SK-N-MC (cell line): Measurements from ENCODE around the gene CSNK2B.

Experiments
- DNase-seq: peaks from one replicate; pipeline ENCODE4 v3.0.0-alpha.2; 2011; ENCODE audit warnings: low read depth, low spot score
- H3K27ac ChIP-seq: fragments of 200-600 bp; sonication (generic); 2 replicates; pipeline ENCODE4 v1.5.1; 2016; ENCODE audit warnings: mixed run types
- H3K36me3 ChIP-seq: fragments of 200-600 bp; sonication (generic); 2 replicates; pipeline ENCODE4 v1.6.1; 2017; ENCODE audit warnings: antibody characterized with exemption, low read length, mixed read lengths; ENCODE audit not compliant: insufficient read depth
- H3K4me3 ChIP-seq: fragments of 200-600 bp; sonication (generic); 2 replicates; pipeline ENCODE4 v1.5.1; 2016
- H3K9ac ChIP-seq: fragments of 200-600 bp; sonication (generic); 2 replicates; pipeline ENCODE4 v1.8.0; 2017; ENCODE audit warnings: mixed run types, mixed read lengths; ENCODE audit not compliant: insufficient read length
- H3K9me3 ChIP-seq: fragments of 200-600 bp; sonication (generic); 2 replicates; pipeline ENCODE4 v1.6.1; 2017; ENCODE audit warnings: low read depth, mild to moderate bottlenecking, antibody characterized with exemption, low read length, moderate library complexity, mixed read lengths
- EZH2 ChIP-seq: fragments of 200-600 bp; sonication (generic); IDR thresholded peaks from one replicate; pipeline ENCODE4 v1.6.1; 2017; ENCODE audit warnings: antibody characterized with exemption
- FOXP2 ChIP-seq: optimal IDR thresholded peaks from 2 replicates; pipeline ENCODE3; 2011; ENCODE audit warnings: mild to moderate bottlenecking, moderate library complexity; ENCODE audit not compliant: insufficient read depth; ENCODE audit errors: extremely low read length, control extremely low read depth
- POLR2AphosphoS5 ChIP-seq: IDR thresholded peaks from 2 replicates; pipeline ENCODE4 v1.6.1; 2012; ENCODE audit warnings: mild to moderate bottlenecking, low read depth, low read length, borderline replicate concordance

CSNK2B gene

DNA sequence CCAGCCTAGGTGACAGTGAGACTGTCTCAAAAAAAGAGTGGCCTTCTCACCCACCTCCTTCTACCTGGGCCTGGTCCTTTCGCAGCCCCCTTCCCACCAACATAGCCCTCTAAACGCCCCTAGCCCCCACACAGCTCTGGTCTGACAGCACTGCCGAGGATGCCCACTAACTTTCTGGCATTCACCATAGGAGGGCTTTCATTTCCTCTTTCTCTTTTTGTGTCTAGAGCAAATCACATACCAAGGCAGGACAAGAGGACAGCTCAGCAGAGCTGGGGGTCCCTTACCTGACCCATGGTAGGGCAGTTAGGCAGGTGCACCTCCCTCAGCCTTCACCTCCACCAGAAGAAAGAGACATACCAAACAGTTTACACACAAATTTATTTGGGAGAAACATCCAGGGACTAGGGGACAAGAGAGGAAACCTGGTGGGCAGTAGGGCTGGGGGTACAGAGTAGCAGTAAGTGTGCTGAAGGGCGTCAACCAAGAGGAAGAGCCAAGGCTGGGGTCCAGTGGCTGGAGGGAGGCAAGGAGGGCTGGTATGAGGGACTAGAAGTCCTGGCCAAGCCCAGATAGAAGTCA lies 10.5 kb downstream of the CSNK2B start:
- peaks cover 12% of the 10 kb centered on the region; the same call in 1 of the 2 replicates for H3K36me3 ChIP-seq
- no peaks in the 10 kb centered on the region for H3K9me3 ChIP-seq
- DNase-seq: no peak
- no peak for TF ChIP-seq POLR2AphosphoS5
- no peak for TF ChIP-seq EZH2
- no peak for TF ChIP-seq FOXP2
- no peak overlapping the region for H3K27ac ChIP-seq
- no peak overlapping the region for H3K9ac ChIP-seq
- H3K4me3 ChIP-seq: no peak overlapping the region

DNA sequence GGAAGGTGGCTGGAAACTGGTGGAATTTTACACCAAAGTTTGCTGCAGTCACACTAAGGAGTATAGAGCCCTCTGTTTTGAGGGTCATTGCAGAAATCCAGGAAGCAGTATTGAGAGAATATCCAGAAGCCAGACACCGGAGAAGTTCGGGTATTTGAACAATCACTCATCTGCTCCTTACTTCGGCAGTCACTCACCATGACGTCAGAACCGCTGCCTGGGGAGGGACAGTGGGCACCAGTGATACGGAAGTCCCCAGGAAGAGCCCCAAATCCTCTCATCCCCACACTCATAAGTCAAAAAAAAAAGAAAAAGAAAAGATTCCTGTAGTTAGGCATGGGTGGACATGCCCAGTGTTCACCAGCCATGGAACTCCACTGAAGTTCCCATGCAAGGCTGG lies 11.0 kb downstream of the CSNK2B start:
- H3K27ac ChIP-seq: no peak overlapping the region

DNA sequence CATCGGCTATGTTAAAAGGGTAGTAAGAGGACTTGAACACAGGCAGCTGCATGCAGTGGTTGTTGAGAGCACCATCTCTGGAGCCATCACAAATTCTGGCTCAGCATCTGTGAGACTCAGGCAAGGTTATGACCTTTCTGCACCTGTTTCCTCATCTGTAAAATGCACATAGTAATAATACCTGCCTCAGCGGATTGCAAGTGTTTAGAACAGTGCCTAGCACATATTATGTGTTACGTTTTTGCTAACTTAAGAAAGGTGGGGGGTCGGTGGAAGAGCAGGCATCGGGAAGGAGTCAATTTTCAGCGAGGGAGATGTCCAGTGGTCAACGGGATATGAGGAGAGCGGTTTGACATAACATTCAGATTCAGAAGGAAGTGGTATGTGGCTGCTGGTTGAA lies 12.1 kb downstream of the CSNK2B start:
- Histone ChIP-seq H3K27ac (no peak overlapping the region), H3K9ac (no peak overlapping the region), H3K4me3 (no peak overlapping the region), H3K9me3 (no peaks in the 10 kb centered on the region), H3K36me3 (no peaks in the 10 kb centered on the region; the same call in 1 of the 2 replicates)
- TF ChIP-seq POLR2AphosphoS5 (no peak), FOXP2 (no peak), EZH2 (no peak)
- no peak for DNase-seq

More for the DNA sequence above, 11.0 kb downstream of the CSNK2B start:
- no peak for TF ChIP-seq FOXP2
- TF ChIP-seq POLR2AphosphoS5: no peak
- TF ChIP-seq EZH2: no peak
- Histone ChIP-seq H3K9me3 (no peaks in the 10 kb centered on the region), H3K4me3 (no peak overlapping the region), H3K36me3 (peaks cover 7% of the 10 kb centered on the region; the same call in 1 of the 2 replicates), H3K9ac (no peak overlapping the region)
- no peak for DNase-seq

DNA sequence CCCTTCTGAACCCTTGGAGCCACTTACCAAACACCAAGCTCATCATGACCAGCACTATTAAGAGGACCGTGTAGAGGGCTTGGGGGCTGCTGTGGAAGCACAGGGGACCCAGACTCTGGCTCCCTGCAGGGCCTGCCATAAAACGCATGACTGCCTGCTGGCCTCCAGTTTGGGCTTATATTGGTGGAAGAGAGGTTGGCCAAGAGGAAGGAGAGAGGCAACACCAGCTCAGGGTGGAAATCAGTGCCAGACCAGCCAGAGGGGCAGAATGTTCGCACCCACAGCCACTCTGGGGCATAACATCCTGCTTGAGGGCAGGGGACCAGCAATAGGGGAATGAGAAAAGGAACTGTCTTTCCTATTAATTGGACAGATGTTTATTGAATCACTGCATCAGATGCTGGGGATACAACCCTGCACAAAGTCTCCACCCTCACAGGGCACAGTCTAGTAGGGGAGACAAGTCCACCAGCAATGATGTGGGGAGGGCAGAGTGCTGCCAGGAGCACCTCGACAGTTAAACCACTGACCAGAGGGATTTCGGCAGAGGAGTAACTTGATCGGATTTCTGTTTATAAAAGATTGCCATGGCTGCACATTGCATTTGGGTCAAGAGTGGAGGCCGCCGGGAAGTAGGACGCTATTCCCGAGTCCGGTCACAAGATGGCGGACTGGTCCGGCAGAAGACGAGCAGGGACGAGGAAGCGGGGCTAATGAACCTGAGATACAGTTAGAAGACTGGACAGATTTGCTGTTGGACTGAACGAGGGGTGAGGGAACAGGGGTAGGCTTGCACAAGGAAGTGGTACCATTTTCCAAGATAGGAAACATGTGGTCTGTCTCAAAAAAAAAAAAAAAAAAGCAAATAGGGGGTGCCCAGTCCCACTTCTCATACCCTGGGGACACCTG lies 14.6 kb downstream of the CSNK2B start, which contains the start of gene LY6G5C:
Gene LY6G5C (minus strand): TSS at position 842 of the 909 bp plus-strand sequence. CDS start 694 bp downstream, at position 148.
- DNase-seq: peak; percentile 18

DNA sequence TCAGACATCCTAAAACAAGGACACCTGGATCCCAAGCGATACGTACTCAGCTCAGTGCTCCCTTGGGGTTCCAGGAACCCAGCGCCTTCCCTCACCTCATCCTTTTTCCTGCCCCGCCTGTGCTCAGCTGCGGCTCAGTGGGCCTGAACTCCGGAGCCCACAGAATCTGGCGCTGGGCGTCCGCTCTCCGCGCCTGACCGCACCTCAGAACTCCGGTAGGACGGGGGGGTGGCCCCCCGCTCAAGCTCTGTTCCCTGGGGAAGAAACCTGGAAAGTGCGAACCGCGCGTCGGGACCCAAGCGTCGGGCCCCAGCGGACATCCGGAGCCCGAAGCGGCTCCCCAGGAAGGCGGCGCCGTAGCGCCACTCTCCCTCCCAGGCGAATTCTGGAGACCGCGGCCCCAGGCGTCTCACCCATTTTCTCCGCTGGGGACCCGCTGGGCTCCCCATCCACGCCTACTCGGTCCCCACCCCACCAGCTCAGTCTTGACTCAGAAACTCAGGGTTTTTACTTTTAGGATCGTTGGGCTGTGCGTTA lies 15.3 kb downstream of the CSNK2B start:
- DNase-seq: no peak
- peak overlapping the region; percentile 50 for H3K9ac ChIP-seq
- TF ChIP-seq FOXP2 (no peak), POLR2AphosphoS5 (peak; percentile 26; the same call in 1 of the 2 replicates)
- H3K27ac ChIP-seq: no peak overlapping the region
- peak overlapping the region; percentile 76 for H3K4me3 ChIP-seq
- no peaks in the 10 kb centered on the region for H3K36me3 ChIP-seq
- no peaks in the 10 kb centered on the region for H3K9me3 ChIP-seq

More for the DNA sequence above, 14.6 kb downstream of the CSNK2B start, which contains the start of gene LY6G5C:
- Histone ChIP-seq H3K36me3 (no peaks in the 10 kb centered on the region), H3K4me3 (peak within 1 kb of the TSS; percentile 76), H3K9ac (peak within 1 kb of the TSS; percentile 50), H3K27ac (no peak within 1 kb of the TSS), H3K9me3 (no peaks in the 10 kb centered on the region)
- no peak for TF ChIP-seq POLR2AphosphoS5
- no peak for TF ChIP-seq EZH2
- no peak for TF ChIP-seq FOXP2

DNA sequence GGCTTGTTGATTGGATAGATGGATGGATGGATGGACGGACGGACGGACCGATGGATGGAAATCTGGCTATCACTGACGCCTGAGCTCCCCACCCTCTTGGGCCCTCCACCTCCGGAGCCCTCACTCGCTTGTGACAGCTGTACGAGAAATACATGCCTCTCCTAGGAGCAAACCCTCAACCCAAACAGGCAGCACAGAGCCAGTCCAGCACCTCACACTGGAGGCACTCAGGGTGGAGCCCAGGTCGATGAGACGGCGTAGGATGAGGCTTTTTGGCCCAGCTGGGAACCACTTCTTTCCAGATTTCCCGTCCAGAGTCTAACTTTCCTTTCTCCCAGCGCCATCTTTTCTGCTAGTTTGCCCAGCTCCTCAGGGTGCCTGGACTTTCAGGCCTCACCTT lies 17.7 kb downstream of the CSNK2B start:
- no peak overlapping the region for H3K27ac ChIP-seq
- no peaks in the 10 kb centered on the region for H3K9me3 ChIP-seq
- DNase-seq: no peak
- no peak overlapping the region for H3K4me3 ChIP-seq
- peaks cover 9% of the 10 kb centered on the region; the same call in 1 of the 2 replicates for H3K36me3 ChIP-seq
- no peak for TF ChIP-seq POLR2AphosphoS5
- TF ChIP-seq FOXP2: no peak
- TF ChIP-seq EZH2: no peak
- H3K9ac ChIP-seq: no peak overlapping the region

DNA sequence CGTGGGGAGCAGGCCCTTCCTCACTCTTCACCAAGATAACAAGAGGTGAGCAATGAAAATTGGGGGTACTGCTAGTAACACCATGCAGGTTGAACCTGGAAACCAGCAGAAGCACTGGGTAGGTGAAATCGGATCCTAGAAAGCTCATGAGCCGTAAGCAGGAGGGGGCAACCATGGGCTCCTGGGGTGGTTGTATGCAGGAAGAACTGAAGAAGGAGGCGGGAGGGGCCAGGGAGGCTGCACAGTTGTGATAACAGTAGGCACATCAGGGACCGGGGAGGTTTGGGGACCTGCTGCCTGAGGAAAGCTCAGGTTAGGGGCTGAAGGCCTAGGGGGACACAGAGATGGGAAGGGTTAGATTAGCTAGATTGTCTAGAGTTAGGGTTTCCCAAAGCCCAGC lies 20.6 kb downstream of the CSNK2B start:
- H3K9me3 ChIP-seq: no peaks in the 10 kb centered on the region
- no peak overlapping the region for H3K9ac ChIP-seq
- H3K36me3 ChIP-seq: peaks cover 19% of the 10 kb centered on the region; the same call in 1 of the 2 replicates
- no peak overlapping the region for H3K27ac ChIP-seq
- DNase-seq: no peak
- TF ChIP-seq EZH2 (no peak), POLR2AphosphoS5 (no peak), FOXP2 (no peak)
- H3K4me3 ChIP-seq: no peak overlapping the region

DNA sequence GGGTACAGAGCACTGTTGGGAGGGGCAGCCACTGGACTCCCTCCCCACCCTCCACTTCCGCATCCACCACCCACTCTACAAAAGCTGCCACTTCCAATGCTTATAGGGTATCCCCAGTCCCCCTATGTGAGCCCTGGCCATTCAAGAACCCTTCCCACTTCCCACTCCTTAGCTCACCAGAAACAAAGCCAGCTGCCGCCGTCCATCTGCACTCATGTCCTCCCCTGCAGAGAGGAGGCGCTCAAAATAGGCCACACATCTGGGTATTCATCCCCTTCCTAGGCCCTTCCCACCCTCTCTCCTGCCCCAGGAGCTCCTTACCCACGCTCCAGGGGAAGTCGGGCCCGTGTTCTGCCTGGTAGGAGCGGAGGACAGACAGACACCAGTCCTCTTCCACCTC lies 21.4 kb downstream of the CSNK2B start:
- Histone ChIP-seq H3K27ac (no peak overlapping the region), H3K9me3 (no peaks in the 10 kb centered on the region), H3K4me3 (no peak overlapping the region), H3K9ac (no peak overlapping the region), H3K36me3 (peaks cover 19% of the 10 kb centered on the region; the same call in 1 of the 2 replicates)
- TF ChIP-seq EZH2: no peak
- no peak for TF ChIP-seq FOXP2
- no peak for TF ChIP-seq POLR2AphosphoS5
- no peak for DNase-seq
